ENCODE measurements around the gene SPRED1. TPM values are rescaled to one million over a fixed set of nuclear protein-coding genes. Genes with fewer than 3 reads are reported as not detected.
A peak's percentile ranks its signal among the peaks of the same experiment; 100 is the strongest.

Gene SPRED1
- total RNA-seq (1.2 and 2.1 TPM in 2 replicates), polyA plus RNA-seq (0.09 and 0.16 TPM in 2 replicates), polyA minus RNA-seq (0.36 and 0.51 TPM in 2 replicates)
- 1.1 TPM for total RNA-seq (2013)

GRCh38 chr15:38252481-38253350, at the start of gene SPRED1:
Gene SPRED1, plus strand, starts transcription at chr15:38252836. Its CDS starts 350 bp downstream, at chr15:38253186.
- under 1% methylated on average over 64 of the region's 75 CpGs for WGBS (ENCODE audit: insufficient coverage)
- Histone ChIP-seq H3K27ac (ENCODE audit: low read length in 2 of 2) (peak within 1 kb of the TSS in 1 of 2 donors; percentile 19), H3K9ac (ENCODE audit: low read length) (peak within 1 kb of the TSS; percentile 72), H4K20me1 (ENCODE audit: control insufficient read depth, insufficient read depth, low read length, poor library complexity, severe bottlenecking) (no peaks in the 10 kb centered on the region), H3K27me3 (replicated peaks in 1 of 4; ENCODE audit: control extremely low read depth in 1 of 4, control insufficient read depth in 3 of 4, insufficient read depth in 4 of 4, low read length in 3 of 4) (peaks cover 0 to 14% (median 4%) of the 10 kb centered on the region in 4 experiments), H2AFZ (ENCODE audit: insufficient read depth, low read depth, low read length, poor library complexity, severe bottlenecking) (peak within 1 kb of the TSS; percentile 85), H3K79me2 (ENCODE audit: control insufficient read depth, insufficient read depth, low read length) (no peaks in the 10 kb centered on the region), H3K4me1 (ENCODE audit: control insufficient read depth in 2 of 2, insufficient read depth in 2 of 2, low read length in 2 of 2) (peaks cover 21 to 28% of the 10 kb centered on the region in 2 donors), H3K4me3 (ENCODE audit: control extremely low read depth in 1 of 5, extremely low read depth in 1 of 5, insufficient read depth in 1 of 5, low read depth in 2 of 5, low read length in 4 of 5) (peak within 1 kb of the TSS; percentile 57 to 93 (median 79)), H3K4me2 (replicated peaks; ENCODE audit: low read depth, low read length, poor library complexity, severe bottlenecking) (peak within 1 kb of the TSS; percentile 88), H3K36me3 (replicated peaks in 1 of 2; ENCODE audit: control extremely low read depth in 1 of 2, control insufficient read depth in 1 of 2, extremely low read depth in 1 of 2, insufficient read depth in 2 of 2, low read length in 1 of 2) (no peaks in the 10 kb centered on the region), H3K9me3 (ENCODE audit: control extremely low read depth in 1 of 3, control insufficient read depth in 2 of 3, insufficient read depth in 1 of 3, low read length in 2 of 3) (no peaks in the 10 kb centered on the region)
- Mint-ChIP-seq H3K27ac (peak within 1 kb of the TSS; percentile 84), H3K9me3 (ENCODE audit: insufficient read depth) (no peaks in the 10 kb centered on the region), H3K27me3 (peaks cover 11% of the 10 kb centered on the region), H3K4me3 (peak within 1 kb of the TSS; percentile 90), H3K4me1 (peaks cover 34% of the 10 kb centered on the region)
- DNase-seq (no peak), ATAC-seq (ENCODE audit: low read depth) (peak; percentile 9)
- CTCF ChIA-PET, result interaction anchor here (1.2 kb wide), 1 partner anchor 101 kb away, joined by 5 read pairs; no protein-coding TSS in a partner anchor
- intact Hi-C loops (cut with micrococcal nuclease), result loop anchor here (2.0 to 5.0 kb wide), 4 partner anchors 180 to 420 kb away; partner anchors contain the start of genes FAM98B and RASGRP1
- POLR2A ChIA-PET, result no interaction called here
- TF ChIP-seq CTCF (IDR thresholded peaks at IDR 0.05) (no peak), EZH2 (IDR thresholded peaks at IDR 0.05; ENCODE audit: borderline replicate concordance, insufficient read depth, low read depth, low read length, poor library complexity, severe bottlenecking) (no peak)
